ENCODE data around the gene TGFBR1. TPM values are rescaled to one million over a fixed set of nuclear protein-coding genes. Genes with fewer than 3 reads are reported as not detected.

Gene TGFBR1
- polyA plus RNA-seq, 1 of the 3 experiments (the other 2 are of a cell fraction), result 15.3 TPM

DNA sequence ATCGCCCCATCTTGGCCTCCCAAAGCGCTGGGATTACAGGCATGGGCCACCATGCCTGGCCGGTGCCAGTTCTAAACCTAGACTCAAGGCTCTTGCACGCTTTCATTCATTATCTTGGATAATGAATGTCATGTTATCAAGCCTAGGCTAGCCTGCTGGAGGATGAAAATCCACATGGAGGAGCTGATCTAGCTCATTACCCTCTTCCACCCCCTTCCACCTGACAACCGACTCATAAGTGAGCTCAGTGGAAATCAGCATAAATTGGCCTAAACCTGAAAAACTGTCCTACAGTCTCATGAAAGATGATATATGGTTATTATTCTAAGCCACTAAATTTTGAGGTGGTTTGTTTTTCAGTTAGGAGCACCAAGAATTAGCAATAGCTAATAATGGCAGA is 3.6 kb upstream of the TGFBR1 start:
- Histone ChIP-seq H3K4me2 (no peak overlapping the region), H3K27ac (ENCODE audit: low read depth in 2 of 2, low read length in 1 of 2) (no peak overlapping the region), H2AFZ (ENCODE audit: low read depth) (no peak overlapping the region), H3K9me3 (no peaks in the 10 kb centered on the region), H3K4me1 (ENCODE audit: control insufficient read depth in 1 of 2, insufficient read depth in 2 of 2, low read depth in 1 of 2, low read length in 1 of 2) (peaks cover 5 to 10% of the 10 kb centered on the region in 2 experiments; a peak in 3 of 4 replicates), H3F3A (replicated peaks; ENCODE audit: insufficient read depth) (peaks cover 3% of the 10 kb centered on the region), H3K4me3 (ENCODE audit: low read depth in 2 of 2, low read length in 1 of 2) (no peak overlapping the region), H3K27me3 (ENCODE audit: insufficient read depth) (no peaks in the 10 kb centered on the region), H3K79me2 (ENCODE audit: insufficient read depth) (peaks cover 9% of the 10 kb centered on the region), H3K9ac (no peak overlapping the region), H3K36me3 (replicated peaks in 1 of 2; ENCODE audit: control insufficient read depth in 1 of 2, insufficient read depth in 2 of 2, low read length in 1 of 2) (no peaks in the 10 kb centered on the region), H3K9me2 (no peaks in the 10 kb centered on the region), H4K20me1 (ENCODE audit: insufficient read depth) (peaks cover 4% of the 10 kb centered on the region; the same call in 1 of the 2 replicates)
- TF ChIP-seq CHD2 (IDR thresholded peaks at IDR 0.05; ENCODE audit: low read length, partially characterized antibody) (no peak), GABPA (IDR thresholded peaks at IDR 0.05; ENCODE audit: low read depth) (no peak), FOXJ3 (CRISPR knock-in tag; IDR thresholded peaks at IDR 0.05) (no peak), NRF1 (IDR thresholded peaks at IDR 0.05; ENCODE audit: low read depth, low read length) (no peak), RCOR1 (IDR thresholded peaks at IDR 0.05; ENCODE audit: low read length) (no peak), RFX5 (IDR thresholded peaks at IDR 0.05; ENCODE audit: low read length) (no peak), TAF1 (IDR thresholded peaks at IDR 0.05; ENCODE audit: borderline replicate concordance, low read depth, low read length) (no peak), ELF1 (IDR thresholded peaks at IDR 0.05) (no peak)
- TF ChIP-seq, protein P1, sequence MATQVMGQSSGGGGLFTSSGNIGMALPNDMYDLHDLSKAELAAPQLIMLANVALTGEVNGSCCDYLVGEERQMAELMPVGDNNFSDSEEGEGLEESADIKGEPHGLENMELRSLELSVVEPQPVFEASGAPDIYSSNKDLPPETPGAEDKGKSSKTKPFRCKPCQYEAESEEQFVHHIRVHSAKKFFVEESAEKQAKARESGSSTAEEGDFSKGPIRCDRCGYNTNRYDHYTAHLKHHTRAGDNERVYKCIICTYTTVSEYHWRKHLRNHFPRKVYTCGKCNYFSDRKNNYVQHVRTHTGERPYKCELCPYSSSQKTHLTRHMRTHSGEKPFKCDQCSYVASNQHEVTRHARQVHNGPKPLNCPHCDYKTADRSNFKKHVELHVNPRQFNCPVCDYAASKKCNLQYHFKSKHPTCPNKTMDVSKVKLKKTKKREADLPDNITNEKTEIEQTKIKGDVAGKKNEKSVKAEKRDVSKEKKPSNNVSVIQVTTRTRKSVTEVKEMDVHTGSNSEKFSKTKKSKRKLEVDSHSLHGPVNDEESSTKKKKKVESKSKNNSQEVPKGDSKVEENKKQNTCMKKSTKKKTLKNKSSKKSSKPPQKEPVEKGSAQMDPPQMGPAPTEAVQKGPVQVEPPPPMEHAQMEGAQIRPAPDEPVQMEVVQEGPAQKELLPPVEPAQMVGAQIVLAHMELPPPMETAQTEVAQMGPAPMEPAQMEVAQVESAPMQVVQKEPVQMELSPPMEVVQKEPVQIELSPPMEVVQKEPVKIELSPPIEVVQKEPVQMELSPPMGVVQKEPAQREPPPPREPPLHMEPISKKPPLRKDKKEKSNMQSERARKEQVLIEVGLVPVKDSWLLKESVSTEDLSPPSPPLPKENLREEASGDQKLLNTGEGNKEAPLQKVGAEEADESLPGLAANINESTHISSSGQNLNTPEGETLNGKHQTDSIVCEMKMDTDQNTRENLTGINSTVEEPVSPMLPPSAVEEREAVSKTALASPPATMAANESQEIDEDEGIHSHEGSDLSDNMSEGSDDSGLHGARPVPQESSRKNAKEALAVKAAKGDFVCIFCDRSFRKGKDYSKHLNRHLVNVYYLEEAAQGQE (IDR thresholded peaks at IDR 0.05; ENCODE audit: low read depth, low read length), result no peak
- ChIA-PET POLR2A (no interaction called here), CTCF (interaction anchor here (1.1 kb wide), 1 partner anchor 18 kb away, joined by 3 read pairs; no protein-coding TSS in a partner anchor)
- WGBS (ENCODE audit: low lambda C conversion rate), result 85% methylated on average over 5 of the region's 5 CpGs
- DNase-seq, result no peak

GRCh38 chr9:99101812-99102211 is 3.1 kb upstream of the TGFBR1 start:
- H3K27ac ChIP-seq (ENCODE audit: low read depth in 2 of 2, low read length in 1 of 2), result no peak overlapping the region
- H3K9me3 ChIP-seq, result no peaks in the 10 kb centered on the region
- CTCF ChIA-PET, result interaction anchor here (1.1 kb wide), 1 partner anchor 18 kb away, joined by 3 read pairs; no protein-coding TSS in a partner anchor
- no peak overlapping the region for H3K4me3 ChIP-seq (ENCODE audit: low read depth in 2 of 2, low read length in 1 of 2)
- no peaks in the 10 kb centered on the region for H3K9me2 ChIP-seq
- POLR2A ChIA-PET, result no interaction called here
- no peaks in the 10 kb centered on the region for H3K27me3 ChIP-seq (ENCODE audit: insufficient read depth)
- H4K20me1 ChIP-seq (ENCODE audit: insufficient read depth), result peaks cover 10% of the 10 kb centered on the region
- H3F3A ChIP-seq (replicated peaks; ENCODE audit: insufficient read depth), result peaks cover 3% of the 10 kb centered on the region
- 98% methylated on average over 2 of the region's 2 CpGs for WGBS (ENCODE audit: low lambda C conversion rate)
- no peak overlapping the region for H2AFZ ChIP-seq (ENCODE audit: low read depth)
- H3K4me1 ChIP-seq (ENCODE audit: control insufficient read depth in 1 of 2, insufficient read depth in 2 of 2, low read depth in 1 of 2, low read length in 1 of 2), result peaks cover 5 to 10% of the 10 kb centered on the region in 2 experiments; a peak in 3 of 4 replicates
- DNase-seq, result no peak
- H3K36me3 ChIP-seq (replicated peaks in 1 of 2; ENCODE audit: control insufficient read depth in 1 of 2, insufficient read depth in 2 of 2, low read length in 1 of 2), result no peaks in the 10 kb centered on the region
- TF ChIP-seq, protein P2, sequence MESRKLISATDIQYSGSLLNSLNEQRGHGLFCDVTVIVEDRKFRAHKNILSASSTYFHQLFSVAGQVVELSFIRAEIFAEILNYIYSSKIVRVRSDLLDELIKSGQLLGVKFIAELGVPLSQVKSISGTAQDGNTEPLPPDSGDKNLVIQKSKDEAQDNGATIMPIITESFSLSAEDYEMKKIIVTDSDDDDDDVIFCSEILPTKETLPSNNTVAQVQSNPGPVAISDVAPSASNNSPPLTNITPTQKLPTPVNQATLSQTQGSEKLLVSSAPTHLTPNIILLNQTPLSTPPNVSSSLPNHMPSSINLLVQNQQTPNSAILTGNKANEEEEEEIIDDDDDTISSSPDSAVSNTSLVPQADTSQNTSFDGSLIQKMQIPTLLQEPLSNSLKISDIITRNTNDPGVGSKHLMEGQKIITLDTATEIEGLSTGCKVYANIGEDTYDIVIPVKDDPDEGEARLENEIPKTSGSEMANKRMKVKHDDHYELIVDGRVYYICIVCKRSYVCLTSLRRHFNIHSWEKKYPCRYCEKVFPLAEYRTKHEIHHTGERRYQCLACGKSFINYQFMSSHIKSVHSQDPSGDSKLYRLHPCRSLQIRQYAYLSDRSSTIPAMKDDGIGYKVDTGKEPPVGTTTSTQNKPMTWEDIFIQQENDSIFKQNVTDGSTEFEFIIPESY (IDR thresholded peaks at IDR 0.05; ENCODE audit: borderline replicate concordance, low read depth), result no peak
- H3K4me2 ChIP-seq, result no peak overlapping the region
- H3K79me2 ChIP-seq (ENCODE audit: insufficient read depth), result peaks cover 14% of the 10 kb centered on the region
- H3K9ac ChIP-seq, result no peak overlapping the region
